HCT116 (cell line): ENCODE measurements around the gene SMC4. TPM values are rescaled to one million over a fixed set of nuclear protein-coding genes. Genes with fewer than 3 reads are reported as not detected.

Experiments
- ATAC-seq: fragments of 200-7000 bp; cut with Tn5 transposase; 2 replicates; pipeline ENCODE4 v1.9.1; 2020; ENCODE audit warnings: mild to moderate bottlenecking, moderate library complexity
- BruUV-seq: library from RNA; stranded (reverse); fragments of 400-500 nt; replicated peaks from 2 replicates; lab custom pipeline; 2021; lab: Mats Ljungman, UMichigan
- CTCF ChIA-PET: fragments of 300-600 bp; sonication (Branson Sonifier 250); formaldehyde crosslinking; loops from one replicate; lab custom pipeline; 2021; ENCODE audit warnings: antibody characterized with exemption; lab: Charles Lee
- POLR2A ChIA-PET: fragments of 300-600, 350-600 bp; sonication (Branson Sonifier 250); formaldehyde crosslinking; loops from one replicate; lab custom pipeline; 2021; ENCODE audit warnings: antibody characterized with exemption; lab: Charles Lee
- RAD21 ChIA-PET, 2 experiments: fragments of 300-600 bp; sonication (Branson Sonifier 250); formaldehyde crosslinking; loops; one replicate each; lab custom pipeline; 2023; ENCODE audit warnings: low total read pairs in 2 of 2; ENCODE audit not compliant: uncharacterized antibody in 2 of 2, unreplicated experiment in 2 of 2, low non-redundant PET in 1 of 2; lab: Charles Lee
- DNase-seq: peaks from one replicate; pipeline ENCODE4 v3.0.0-alpha.2; 2010; ENCODE audit warnings: low read depth, low spot score
- H2AFZ ChIP-seq: fragments of 200-600 bp; shearing (Covaris generic), sonication (generic); 2 replicates; pipeline ENCODE4 v1.6.1; 2017; ENCODE audit warnings: low read depth, mixed run types, mixed read lengths, antibody characterized with exemption, low read length; ENCODE audit not compliant: poor library complexity, severe bottlenecking
- H3K27ac ChIP-seq: 2 replicates; pipeline ENCODE4 v1.5.1; 2012; ENCODE audit warnings: low read depth, low read length
- H3K27me3 ChIP-seq: fragments of 200-600 bp; sonication (generic); 2 replicates; pipeline ENCODE4 v1.6.1; 2016; ENCODE audit warnings: mixed run types, low read length, mixed read lengths; ENCODE audit not compliant: insufficient read depth
- H3K36me3 ChIP-seq, 2 experiments: fragments of 200-500 bp in 1 of 2; fragments of 200-600 bp in 1 of 2; sonication (Bioruptor generic) in 1 of 2; sonication (generic) in 1 of 2; 2 replicates each; pipeline versions ENCODE4 v1.5.1 to v1.6.1; 2014 to 2016; ENCODE audit warnings: low read length in 2 of 2, inconsistent platforms in 1 of 2, mixed read lengths in 1 of 2, mixed run types in 1 of 2; ENCODE audit not compliant: insufficient read depth in 2 of 2, control insufficient read depth in 1 of 2
- H3K4me1 ChIP-seq, 2 experiments: fragments of 200-600 bp in 1 of 2; sonication (generic) in 1 of 2; 2 replicates each; pipeline versions ENCODE4 v1.5.1 to v1.6.1; 2012 to 2017; ENCODE audit warnings: low read length in 2 of 2, inconsistent platforms in 1 of 2, mild to moderate bottlenecking in 1 of 2, mixed read lengths in 1 of 2, mixed run types in 1 of 2, moderate library complexity in 1 of 2; ENCODE audit not compliant: insufficient read depth in 2 of 2, control insufficient read depth in 1 of 2
- H3K4me2 ChIP-seq: fragments of 200-600 bp; sonication (generic); 2 replicates; pipeline ENCODE4 v1.6.1; 2017; ENCODE audit warnings: mixed run types, low read length, mixed read lengths
- H3K4me3 ChIP-seq, 2 experiments: fragments of 200-600 bp in 1 of 2; sonication (generic) in 1 of 2; replicated peaks in 1 of 2; 2 replicates each; pipeline ENCODE4 v1.5.1; 2011 to 2016; ENCODE audit warnings: low read length in 2 of 2, control low read depth in 1 of 2, low read depth in 1 of 2, mild to moderate bottlenecking in 1 of 2, mixed read lengths in 1 of 2, mixed run types in 1 of 2
- H3K79me2 ChIP-seq: fragments of 200-600 bp; sonication (generic); 2 replicates; pipeline ENCODE4 v1.6.1; 2017; ENCODE audit warnings: mild to moderate bottlenecking, mixed run types, low read length, moderate library complexity, mixed read lengths; ENCODE audit not compliant: insufficient read depth
- H3K9ac ChIP-seq: fragments of 200-600 bp; sonication (generic); 2 replicates; pipeline ENCODE4 v1.6.1; 2016; ENCODE audit warnings: low read length, mixed read lengths
- H3K9me2 ChIP-seq: fragments of 200-600 bp; sonication (generic), shearing (Covaris generic); 2 replicates; pipeline ENCODE4 v1.6.1; 2017; ENCODE audit warnings: mixed run types, mild to moderate bottlenecking, moderate library complexity; ENCODE audit not compliant: insufficient read depth
- H3K9me3 ChIP-seq, 2 experiments: fragments of 200-500 bp in 1 of 2; fragments of 200-600 bp in 1 of 2; sonication (Bioruptor generic) in 1 of 2; sonication (generic) in 1 of 2; 2 replicates each; pipeline ENCODE4 v1.6.1; 2014 to 2017; ENCODE audit warnings: low read length in 2 of 2, mixed read lengths in 2 of 2, inconsistent platforms in 1 of 2, low read depth in 1 of 2, mild to moderate bottlenecking in 1 of 2, mixed run types in 1 of 2, moderate library complexity in 1 of 2; ENCODE audit not compliant: control insufficient read depth in 1 of 2, insufficient read depth in 1 of 2
- H4K20me1 ChIP-seq: fragments of 200-600 bp; sonication (generic), shearing (Covaris generic); 2 replicates; pipeline ENCODE4 v1.6.1; 2017; ENCODE audit warnings: mixed run types, mild to moderate bottlenecking, moderate library complexity; ENCODE audit not compliant: insufficient read depth
- ATF3 ChIP-seq: IDR thresholded peaks from 2 replicates; pipeline ENCODE4 v1.6.1; 2012
- CEBPB ChIP-seq: IDR thresholded peaks from 2 replicates; pipeline ENCODE4 v1.6.1; 2012; ENCODE audit warnings: low read depth
- CTCF ChIP-seq, 3 experiments: fragments of 200-600 bp in 1 of 3; sonication (generic) in 1 of 3; IDR thresholded peaks in 2 of 3; conservative IDR thresholded peaks in 1 of 3; 2 replicates each; pipeline ENCODE4 v1.5.1; 2012 to 2017; ENCODE audit warnings: low read depth in 2 of 3, low read length in 2 of 3, antibody characterized with exemption in 1 of 3, borderline replicate concordance in 1 of 3, control low read depth in 1 of 3, mild to moderate bottlenecking in 1 of 3, mixed read lengths in 1 of 3, mixed run types in 1 of 3, moderate library complexity in 1 of 3; ENCODE audit not compliant: insufficient read depth in 1 of 3
- EZH2 ChIP-seq: fragments of 200-600 bp; sonication (generic); IDR thresholded peaks from 2 replicates; pipeline ENCODE4 v1.6.1; 2017; ENCODE audit warnings: antibody characterized with exemption, mixed run types
- EZH2phosphoT487 ChIP-seq: fragments of 200-600 bp; IDR thresholded peaks from 2 replicates; pipeline ENCODE4 v1.6.1; 2018; ENCODE audit warnings: antibody characterized with exemption, borderline replicate concordance
- FOSL1 ChIP-seq: IDR thresholded peaks from 2 replicates; pipeline ENCODE4 v1.6.1; 2012; ENCODE audit warnings: low read depth
- RAD21 ChIP-seq: IDR thresholded peaks from 2 replicates; pipeline ENCODE4 v1.6.1; 2012; ENCODE audit warnings: low read depth, mild to moderate bottlenecking
- REST ChIP-seq: IDR thresholded peaks from 2 replicates; pipeline ENCODE4 v1.6.1; 2012; ENCODE audit warnings: low read depth
- SP1 ChIP-seq: IDR thresholded peaks from 2 replicates; pipeline ENCODE4 v1.6.1; 2012; ENCODE audit warnings: low read depth
- TCF7L2 ChIP-seq: IDR thresholded peaks from 2 replicates; pipeline ENCODE4 v1.7.0; 2011; ENCODE audit warnings: borderline replicate concordance, inconsistent platforms; ENCODE audit not compliant: insufficient read depth, insufficient read length; ENCODE audit errors: extremely low read depth
- ZFX ChIP-seq: fragments of 450-650 bp; IDR thresholded peaks from 2 replicates; pipeline ENCODE4 v1.6.1; 2017
- intact Hi-C: fragments of 100-400 bp; cut with micrococcal nuclease; formaldehyde crosslinking; loops from 2 replicates; pipeline ENCODE4 v1.10.0; 2022
- total RNA-seq: library from RNA; stranded (reverse); gene quantifications from one replicate; pipeline ENCODE4 v1.2.1, GENCODE V29; 2021; ENCODE audit not compliant: unreplicated experiment
- TF ChIP-seq, protein P1 (sequence below): IDR thresholded peaks from 2 replicates; pipeline ENCODE4 v1.6.1; 2011; ENCODE audit warnings: mild to moderate bottlenecking, low read length, moderate library complexity; ENCODE audit not compliant: insufficient replicate concordance; ENCODE audit errors: extremely low read depth

SMC4 gene
- total RNA-seq, 1 experiment from 2014 or later, result 123 TPM

GRCh38 chr3:160475884-160476283 lies 76.4 kb downstream of the SMC4 start:
- DNase-seq (no peak), ATAC-seq (no peak)
- Histone ChIP-seq H3K4me2 (no peak overlapping the region), H3K4me3 (no peak overlapping the region), H3K9ac (no peak overlapping the region), H3K9me3 (no peaks in the 10 kb centered on the region; a peak in 1 of 4 replicates), H2AFZ (no peak overlapping the region), H3K36me3 (no peaks in the 10 kb centered on the region), H3K4me1 (0 out of 4 replicates have a peak, but pooled peaks cover 0 to 7% of the 10 kb centered on the region in 2 experiments), H3K79me2 (no peaks in the 10 kb centered on the region), H3K27ac (no peak overlapping the region), H4K20me1 (no peaks in the 10 kb centered on the region), H3K27me3 (no peaks in the 10 kb centered on the region), H3K9me2 (no peaks in the 10 kb centered on the region)
- no TSS peak for BruUV-seq
- ChIA-PET CTCF (no interaction called here), POLR2A (no interaction called here), RAD21 (no interaction called here)
- TF ChIP-seq SP1, result no peak
- TF ChIP-seq ZFX, result no peak
- no peak for TF ChIP-seq CTCF (IDR thresholded peaks at IDR 0.05 in 2 of 3, conservative IDR thresholded peaks at IDR 0.05 in 1 of 3; ENCODE audit: borderline replicate concordance in 1 of 3, insufficient read depth in 1 of 3, low read depth in 2 of 3, low read length in 2 of 3)
- no peak for TF ChIP-seq EZH2
- no peak for TF ChIP-seq REST
- TF ChIP-seq CEBPB, result no peak
- no peak for TF ChIP-seq ATF3
- no peak for TF ChIP-seq FOSL1
- TF ChIP-seq, protein P1, sequence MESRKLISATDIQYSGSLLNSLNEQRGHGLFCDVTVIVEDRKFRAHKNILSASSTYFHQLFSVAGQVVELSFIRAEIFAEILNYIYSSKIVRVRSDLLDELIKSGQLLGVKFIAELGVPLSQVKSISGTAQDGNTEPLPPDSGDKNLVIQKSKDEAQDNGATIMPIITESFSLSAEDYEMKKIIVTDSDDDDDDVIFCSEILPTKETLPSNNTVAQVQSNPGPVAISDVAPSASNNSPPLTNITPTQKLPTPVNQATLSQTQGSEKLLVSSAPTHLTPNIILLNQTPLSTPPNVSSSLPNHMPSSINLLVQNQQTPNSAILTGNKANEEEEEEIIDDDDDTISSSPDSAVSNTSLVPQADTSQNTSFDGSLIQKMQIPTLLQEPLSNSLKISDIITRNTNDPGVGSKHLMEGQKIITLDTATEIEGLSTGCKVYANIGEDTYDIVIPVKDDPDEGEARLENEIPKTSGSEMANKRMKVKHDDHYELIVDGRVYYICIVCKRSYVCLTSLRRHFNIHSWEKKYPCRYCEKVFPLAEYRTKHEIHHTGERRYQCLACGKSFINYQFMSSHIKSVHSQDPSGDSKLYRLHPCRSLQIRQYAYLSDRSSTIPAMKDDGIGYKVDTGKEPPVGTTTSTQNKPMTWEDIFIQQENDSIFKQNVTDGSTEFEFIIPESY, result no peak
- no peak for TF ChIP-seq EZH2phosphoT487
- no peak for TF ChIP-seq TCF7L2
- no peak for TF ChIP-seq RAD21
- intact Hi-C loops, result no loop called here
